ENCODE results near the gene LRIG2.

GRCh38 chr1:113126207-113126606 lies 53.2 kb downstream of the LRIG2 start:
- TF ChIP-seq CTCF (IDR thresholded peaks at IDR 0.05): no peak
- TF ChIP-seq EZH2 (IDR thresholded peaks at IDR 0.05; ENCODE audit: borderline replicate concordance, insufficient read depth, low read depth, low read length, poor library complexity, severe bottlenecking): no peak

Data from B cell (primary cell).